GM12878 (cell line): Measurements from ENCODE around the gene FAM187B. TPM values are rescaled to one million over a fixed set of nuclear protein-coding genes. Genes with fewer than 3 reads are reported as not detected.

ENCODE experiments used
- ATAC-seq: fragments of 200-7000 bp; cut with Tn5 transposase; 3 replicates; pipeline ENCODE4 v1.9.1; 2020; ENCODE audit warnings: mild to moderate bottlenecking, moderate library complexity
- BruUV-seq: library from RNA; stranded (reverse); fragments of 400-500 nt; replicated peaks from 2 replicates; lab custom pipeline; 2021; lab: Mats Ljungman, UMichigan
- CTCF ChIA-PET: fragments of 300-600 bp; sonication (Branson Sonifier 250); formaldehyde crosslinking; extraction: SDS; loops from one replicate; lab custom pipeline; 2021; ENCODE audit warnings: inconsistent platforms; lab: Yijun Ruan, JAX
- POLR2A ChIA-PET: fragments of 350-600 bp; formaldehyde crosslinking; extraction: SDS; loops from one replicate; lab custom pipeline; 2021; ENCODE audit warnings: inconsistent platforms; lab: Charles Lee
- RAD21 ChIA-PET: fragments of 300-600 bp; sonication (Branson Sonifier 250); formaldehyde crosslinking; loops from one replicate; lab custom pipeline; 2023; ENCODE audit warnings: antibody characterized with exemption; ENCODE audit not compliant: unreplicated experiment; lab: Charles Lee
- SMC1A ChIA-PET: fragments of 300-600 bp; sonication (Branson Sonifier 250); formaldehyde crosslinking; loops from one replicate; lab custom pipeline; 2023; ENCODE audit not compliant: unreplicated experiment, uncharacterized antibody; lab: Charles Lee
- DNase-seq: peaks from one replicate; pipeline ENCODE4 v3.0.0-alpha.2; 2011; ENCODE audit warnings: low read depth, low spot score
- FAIRE-seq: peaks from 3 replicates; lab custom pipeline; 2011; peaks lifted over from hg19 to GRCh38; lab: Jason Lieb, UNC
- H2AFZ ChIP-seq: 2 replicates; pipeline ENCODE4 v1.6.0; 2011; ENCODE audit warnings: low read depth, low read length, control low read depth; ENCODE audit not compliant: control insufficient read depth
- H3K27ac ChIP-seq: 2 replicates; pipeline ENCODE4 v1.5.1; 2011; ENCODE audit warnings: control low read depth; ENCODE audit not compliant: control insufficient read depth, insufficient read depth
- H3K27me3 ChIP-seq, 2 experiments: replicated peaks in 1 of 2; 2 replicates each; pipeline versions ENCODE4 v1.6.0 to v1.6.1; 2011; ENCODE audit warnings: low read length in 1 of 2; ENCODE audit not compliant: control insufficient read depth in 2 of 2, insufficient read depth in 2 of 2
- H3K36me3 ChIP-seq, 2 experiments: 2 replicates each; pipeline ENCODE4 v1.5.1; 2011; ENCODE audit warnings: low read length in 1 of 2; ENCODE audit not compliant: control insufficient read depth in 2 of 2, insufficient read depth in 2 of 2
- H3K4me1 ChIP-seq: 2 replicates; pipeline ENCODE4 v1.6.1; 2011; ENCODE audit warnings: mild to moderate bottlenecking, low read length, moderate library complexity, mixed read lengths; ENCODE audit not compliant: control insufficient read depth, insufficient read depth
- H3K4me2 ChIP-seq: 2 replicates; pipeline ENCODE4 v1.6.0; 2011; ENCODE audit warnings: control low read depth; ENCODE audit not compliant: control insufficient read depth, insufficient read depth
- H3K4me3 ChIP-seq: fragments of 200-600 bp; sonication (generic); 2 replicates; pipeline ENCODE4 v1.5.1; 2016
- H3K79me2 ChIP-seq: 2 replicates; pipeline ENCODE4 v1.6.0; 2011; ENCODE audit warnings: low read length; ENCODE audit not compliant: control insufficient read depth, insufficient read depth
- H3K9ac ChIP-seq: 2 replicates; pipeline ENCODE4 v1.8.0; 2011; ENCODE audit warnings: low read length, control low read depth, mixed read lengths; ENCODE audit not compliant: control insufficient read depth, insufficient read depth
- H3K9me3 ChIP-seq: replicated peaks from 3 replicates; pipeline ENCODE4 v1.5.1; 2011; ENCODE audit warnings: mild to moderate bottlenecking, low read length; ENCODE audit not compliant: control insufficient read depth, insufficient read depth
- H4K20me1 ChIP-seq: 2 replicates; pipeline ENCODE4 v1.6.0; 2011; ENCODE audit not compliant: control insufficient read depth, insufficient read depth
- ASH2L ChIP-seq: fragments of 300-600, 200-600 bp; sonication (generic); IDR thresholded peaks from 2 replicates; pipeline ENCODE4 v1.6.1; 2017; ENCODE audit warnings: low read depth, mild to moderate bottlenecking, borderline replicate concordance
- CHD2 ChIP-seq: IDR thresholded peaks from 2 replicates; pipeline ENCODE4 v1.6.1; 2011; ENCODE audit warnings: low read depth, low read length, improper control_type of control experiment, borderline replicate concordance
- ELK1 ChIP-seq: IDR thresholded peaks from 2 replicates; pipeline ENCODE4 v1.6.1; 2012; ENCODE audit warnings: low read depth, low read length, improper control_type of control experiment
- HDAC2 ChIP-seq: fragments of 200-600 bp; sonication (generic); IDR thresholded peaks from 2 replicates; pipeline ENCODE4 v1.6.1; 2017
- IKZF2 ChIP-seq, 2 experiments: fragments of 450-650 bp; IDR thresholded peaks; 2 replicates each; pipeline ENCODE4 v1.6.1; 2017; ENCODE audit warnings: mild to moderate bottlenecking in 2 of 2, moderate library complexity in 2 of 2
- JUNB ChIP-seq: IDR thresholded peaks from 2 replicates; pipeline ENCODE4 v1.6.1; 2016; ENCODE audit warnings: antibody characterized with exemption, mild to moderate bottlenecking
- MTA2 ChIP-seq: fragments of 450-650 bp; IDR thresholded peaks from 2 replicates; pipeline ENCODE4 v1.6.1; 2016; ENCODE audit warnings: low read depth, mild to moderate bottlenecking, moderate library complexity
- NFYA ChIP-seq: IDR thresholded peaks from 2 replicates; pipeline ENCODE4 v1.6.1; 2011; ENCODE audit warnings: low read depth, mild to moderate bottlenecking, low read length, improper control_type of control experiment, borderline replicate concordance
- PML ChIP-seq: IDR thresholded peaks from 2 replicates; pipeline ENCODE4 v1.6.1; 2012; ENCODE audit warnings: low read length, inconsistent platforms
- POLR2AphosphoS2 ChIP-seq: IDR thresholded peaks from 2 replicates; pipeline ENCODE4 v1.6.1; 2011; ENCODE audit warnings: low read depth, mild to moderate bottlenecking, low read length, improper control_type of control experiment, moderate library complexity
- POU2F2 ChIP-seq: IDR thresholded peaks from 3 replicates; pipeline ENCODE4 v1.6.1; 2011; ENCODE audit warnings: low read depth, mild to moderate bottlenecking, low read length, borderline replicate concordance
- PRDM15 ChIP-seq: fragments of 450-650 bp; formaldehyde crosslinking; IDR thresholded peaks from 2 replicates; pipeline ENCODE4 v1.4.0; 2020; ENCODE audit warnings: mild to moderate bottlenecking, moderate library complexity
- RBBP5 ChIP-seq: fragments of 200-600 bp; sonication (generic); conservative IDR thresholded peaks from 2 replicates; pipeline ENCODE4 v1.6.1; 2016
- SMC3 ChIP-seq: IDR thresholded peaks from 2 replicates; pipeline ENCODE4 v1.6.1; 2011; ENCODE audit warnings: low read length, improper control_type of control experiment, borderline replicate concordance
- SUZ12 ChIP-seq: fragments of 200-600 bp; sonication (generic); IDR thresholded peaks from one replicate; pipeline ENCODE4 v1.6.1; 2018; ENCODE audit warnings: antibody characterized with exemption, mild to moderate bottlenecking; ENCODE audit not compliant: unreplicated experiment
- WGBS: methylation state at CpG from one replicate; pipeline ENCODE4 v1.1.6; 2016; ENCODE audit warnings: low lambda C conversion rate; ENCODE audit not compliant: insufficient replicate concordance, insufficient coverage; ENCODE audit errors: missing lambda C conversion rate; 5-methylcytosine and 5-hydroxymethylcytosine counted together
- in situ Hi-C: fragments of 300-500 bp; cut with MboI; formaldehyde crosslinking; loops from 9 replicates; pipeline ENCODE4 v1.14.3; 2018; ENCODE audit warnings: mixed read lengths
- intact Hi-C: fragments of 100-400 bp; cut with micrococcal nuclease; formaldehyde crosslinking; loops from one replicate; pipeline ENCODE4 v1.14.2; 2022; ENCODE audit not compliant: unreplicated experiment
- polyA plus RNA-seq, 11 experiments: library from polyadenylated mRNA; depleted of rRNA in 4 of 11; unstranded in 6 of 11; stranded (reverse) in 5 of 11; fragments of >200 nt; fragmentation: Nextera tagmentation in 4 of 11; fragmentation: Illumina TruSeq in 1 of 11; extraction: Ambion mirVana in 4 of 11; extraction: Trizol in 1 of 11; gene quantifications; 1 replicate in 1 of 11; 2 replicates in 10 of 11; pipeline versions ENCODE4 v1.2.1 to v1.2.3, GENCODE V29; 2011 to 2016; ENCODE audit warnings: inconsistent platforms in 2 of 11, missing spikeins in 2 of 11, low read depth in 1 of 11
- total RNA-seq, 4 experiments: library from RNA; depleted of rRNA in 3 of 4; stranded (reverse); fragments of >200 nt in 3 of 4; fragmentation: Illumina TruSeq in 1 of 4; extraction: Trizol in 1 of 4; gene quantifications; 2 replicates each; pipeline versions ENCODE4 v1.2.1 to v1.2.3, GENCODE V29; 2013 to 2021

The FAM187B gene
- total and polyA plus RNA-seq, 10 of the 15 experiments (the other 5 are each of a cell fraction or from before 2014, with no cell fraction given): 0.05 TPM; not detected in 9

DNA sequence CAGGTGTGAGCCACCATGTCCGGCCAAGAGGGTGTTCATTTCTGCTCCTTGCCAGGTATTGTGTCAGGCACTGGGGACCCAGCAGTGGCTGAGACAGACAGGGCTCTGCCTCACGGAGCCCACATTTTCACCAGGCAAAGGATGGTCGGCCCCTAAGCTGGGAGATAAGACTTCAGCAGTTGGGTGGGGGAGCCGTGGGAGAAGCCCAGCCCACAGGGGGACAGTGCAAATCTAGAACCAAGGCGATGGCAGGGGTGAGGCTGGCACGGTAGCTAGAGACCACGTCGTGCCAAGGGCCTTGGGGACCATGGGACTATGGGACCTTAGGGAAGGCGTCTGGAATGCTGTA lies 28.5 kb upstream of the FAM187B start:
- no TSS peak for BruUV-seq
- ChIA-PET SMC1A (interaction anchor here (1.0 kb wide), 1 partner anchor 16 kb away, joined by 3 read pairs; no protein-coding TSS in a partner anchor), RAD21 (no interaction called here), CTCF (no interaction called here), POLR2A (no interaction called here)
- Histone ChIP-seq H3K27me3 (no peaks in the 10 kb centered on the region), H3K4me1 (no peaks in the 10 kb centered on the region), H2AFZ (no peak overlapping the region), H3K27ac (no peak overlapping the region), H3K4me3 (no peak overlapping the region), H3K4me2 (no peak overlapping the region), H3K9me3 (no peaks in the 10 kb centered on the region), H3K9ac (no peak overlapping the region), H3K79me2 (no peaks in the 10 kb centered on the region; the same call in none of the 2 replicates), H4K20me1 (no peaks in the 10 kb centered on the region), H3K36me3 (peaks cover 4% of the 10 kb centered on the region in 2 experiments; a peak in 3 of 4 replicates)
- intact Hi-C loops: no loop called here
- no peak for DNase-seq
- in situ Hi-C loops: no loop called here
- TF ChIP-seq CHD2 (no peak), ELK1 (no peak), SMC3 (no peak), PRDM15 (CRISPR knock-in tag) (no peak), NFYA (no peak), RBBP5 (no peak), IKZF2 (IDR thresholded peaks at IDR 0.05) (no peak), POU2F2 (no peak), POLR2AphosphoS2 (no peak), ASH2L (no peak), MTA2 (no peak), PML (no peak), JUNB (no peak), HDAC2 (no peak), SUZ12 (no peak)
- WGBS: 75% methylated on average over 9 of the region's 9 CpGs
- FAIRE-seq: no peak
- no peak for ATAC-seq
